HepG2 (cell line): ENCODE measurements around the gene DHRS12. TPM values are rescaled to one million over a fixed set of nuclear protein-coding genes. Genes with fewer than 3 reads are reported as not detected.
A peak's percentile ranks its signal among the peaks of the same experiment; 100 is the strongest.

Experiments used
- CREB1 ChIP-seq, 2 experiments: fragments of 450-650 bp in 1 of 2; IDR thresholded peaks; 2 replicates each; pipeline ENCODE4 v1.6.1; 2016 to 2017; ENCODE audit warnings: control low read depth in 1 of 2, mild to moderate bottlenecking in 1 of 2, missing compliant biosample characterization in 1 of 2, missing genetic modification characterization in 1 of 2
- FOXP1 ChIP-seq, 2 experiments: fragments of 450-650 bp in 1 of 2; IDR thresholded peaks; 2 replicates each; pipeline ENCODE4 v1.6.1; 2017 to 2018; ENCODE audit warnings: antibody characterized with exemption in 1 of 2
- ISX ChIP-seq: sonication (generic); formaldehyde crosslinking; conservative IDR thresholded peaks from 2 replicates; pipeline ENCODE4 v1.5.0; 2020; ENCODE audit warnings: missing genetic modification reagents
- MXI1 ChIP-seq: IDR thresholded peaks from 3 replicates; pipeline ENCODE4 v1.6.1; 2012; ENCODE audit warnings: low read depth, low read length, inconsistent platforms, borderline replicate concordance
- NFATC3 ChIP-seq: sonication (generic); formaldehyde crosslinking; IDR thresholded peaks from 2 replicates; pipeline ENCODE4 v1.5.1; 2020; ENCODE audit warnings: mild to moderate bottlenecking, missing genetic modification reagents
- NFE2L2 ChIP-seq: fragments of 150-350 bp; IDR thresholded peaks from 2 replicates; pipeline ENCODE4 v1.6.1; 2014; ENCODE audit warnings: low read length
- PHF20 ChIP-seq: sonication (generic); formaldehyde crosslinking; IDR thresholded peaks from 2 replicates; pipeline ENCODE4 v1.5.0; 2020; ENCODE audit warnings: mild to moderate bottlenecking, missing genetic modification reagents
- RARA ChIP-seq: IDR thresholded peaks from 2 replicates; pipeline ENCODE4 v1.6.1; 2016; ENCODE audit warnings: missing genetic modification reagents, missing compliant biosample characterization
- SUZ12 ChIP-seq: fragments of 150-350 bp; IDR thresholded peaks from 2 replicates; pipeline ENCODE4 v1.6.1; 2014; ENCODE audit warnings: low read depth, low read length
- YY1 ChIP-seq: IDR thresholded peaks from 2 replicates; pipeline ENCODE4 v1.6.1; 2011; ENCODE audit warnings: low read length, low read depth, moderate library complexity, mild to moderate bottlenecking; ENCODE audit not compliant: insufficient read depth, insufficient replicate concordance
- ZFP36L2 ChIP-seq: sonication (generic); formaldehyde crosslinking; IDR thresholded peaks from 2 replicates; pipeline ENCODE4 v1.4.0; 2020; ENCODE audit warnings: missing genetic modification reagents
- ZFY ChIP-seq: sonication (generic); formaldehyde crosslinking; IDR thresholded peaks from 2 replicates; pipeline ENCODE4 v1.4.0; 2020; ENCODE audit warnings: missing genetic modification reagents
- ZNF205 ChIP-seq: IDR thresholded peaks from 2 replicates; pipeline ENCODE4 v1.6.1; 2018; ENCODE audit warnings: missing biosample characterization, missing genetic modification reagents
- ZNF207 ChIP-seq: fragments of 450-650 bp; IDR thresholded peaks from 2 replicates; pipeline ENCODE4 v1.6.1; 2016; ENCODE audit warnings: antibody characterized with exemption, borderline replicate concordance
- ZNF326 ChIP-seq: sonication (generic); formaldehyde crosslinking; IDR thresholded peaks from 2 replicates; pipeline ENCODE4 v1.4.0; 2020; ENCODE audit warnings: missing genetic modification reagents, borderline replicate concordance
- ZNF329 ChIP-seq: sonication (generic); formaldehyde crosslinking; IDR thresholded peaks from 2 replicates; pipeline ENCODE4 v1.9.0; 2021; ENCODE audit warnings: low read depth, mild to moderate bottlenecking, missing genetic modification reagents
- ZNF761 ChIP-seq: sonication (generic); formaldehyde crosslinking; conservative IDR thresholded peaks from 2 replicates; pipeline ENCODE4 v1.4.0; 2020; ENCODE audit warnings: mild to moderate bottlenecking, missing genetic modification reagents
- ZNF788 ChIP-seq: sonication (generic); formaldehyde crosslinking; IDR thresholded peaks from 2 replicates; pipeline ENCODE4 v1.5.0; 2020; ENCODE audit warnings: mild to moderate bottlenecking, missing genetic modification reagents, borderline replicate concordance
- polyA plus RNA-seq, 8 experiments: library from polyadenylated mRNA; depleted of rRNA in 3 of 8; stranded (reverse) in 7 of 8; unstranded in 1 of 8; fragments of >200 nt; fragmentation: Illumina TruSeq in 4 of 8; extraction: Trizol in 4 of 8; gene quantifications; 2 replicates each; pipeline versions ENCODE4 v1.2.1 to v1.2.3, GENCODE V29; 2011 to 2016; ENCODE audit warnings: low read depth in 4 of 8, missing spikeins in 1 of 8, mixed read lengths in 1 of 8; ENCODE audit not compliant: insufficient read depth in 1 of 8
- total RNA-seq, 5 experiments: library from RNA; depleted of rRNA; stranded (reverse); fragments of >200 nt; fragmentation: Illumina TruSeq; extraction: Trizol; gene quantifications; 2 replicates each; pipeline ENCODE4 v1.2.3, GENCODE V29; 2016; ENCODE audit warnings: low read depth in 1 of 5
- TF ChIP-seq, protein P1 (sequence below): sonication (generic); formaldehyde crosslinking; IDR thresholded peaks from 2 replicates; pipeline ENCODE4 v1.9.0; 2021; ENCODE audit warnings: missing genetic modification reagents, mild to moderate bottlenecking, borderline replicate concordance
- TF ChIP-seq, protein P2 (sequence below): fragments of 450-650 bp; IDR thresholded peaks from 2 replicates; pipeline ENCODE4 v1.6.1; 2016
- TF ChIP-seq, protein P3 (sequence below): sonication (generic); formaldehyde crosslinking; IDR thresholded peaks from 2 replicates; pipeline ENCODE4 v1.4.0; 2020; ENCODE audit warnings: missing genetic modification reagents, borderline replicate concordance
- TF ChIP-seq, protein P4 (sequence below): IDR thresholded peaks from 2 replicates; pipeline ENCODE4 v1.6.1; 2016

DHRS12 gene
- total and polyA plus RNA-seq, 2 of the 13 experiments (the other 11 are each of a cell fraction or from before 2014, with no cell fraction given): 7.2 to 8.4 TPM

DNA sequence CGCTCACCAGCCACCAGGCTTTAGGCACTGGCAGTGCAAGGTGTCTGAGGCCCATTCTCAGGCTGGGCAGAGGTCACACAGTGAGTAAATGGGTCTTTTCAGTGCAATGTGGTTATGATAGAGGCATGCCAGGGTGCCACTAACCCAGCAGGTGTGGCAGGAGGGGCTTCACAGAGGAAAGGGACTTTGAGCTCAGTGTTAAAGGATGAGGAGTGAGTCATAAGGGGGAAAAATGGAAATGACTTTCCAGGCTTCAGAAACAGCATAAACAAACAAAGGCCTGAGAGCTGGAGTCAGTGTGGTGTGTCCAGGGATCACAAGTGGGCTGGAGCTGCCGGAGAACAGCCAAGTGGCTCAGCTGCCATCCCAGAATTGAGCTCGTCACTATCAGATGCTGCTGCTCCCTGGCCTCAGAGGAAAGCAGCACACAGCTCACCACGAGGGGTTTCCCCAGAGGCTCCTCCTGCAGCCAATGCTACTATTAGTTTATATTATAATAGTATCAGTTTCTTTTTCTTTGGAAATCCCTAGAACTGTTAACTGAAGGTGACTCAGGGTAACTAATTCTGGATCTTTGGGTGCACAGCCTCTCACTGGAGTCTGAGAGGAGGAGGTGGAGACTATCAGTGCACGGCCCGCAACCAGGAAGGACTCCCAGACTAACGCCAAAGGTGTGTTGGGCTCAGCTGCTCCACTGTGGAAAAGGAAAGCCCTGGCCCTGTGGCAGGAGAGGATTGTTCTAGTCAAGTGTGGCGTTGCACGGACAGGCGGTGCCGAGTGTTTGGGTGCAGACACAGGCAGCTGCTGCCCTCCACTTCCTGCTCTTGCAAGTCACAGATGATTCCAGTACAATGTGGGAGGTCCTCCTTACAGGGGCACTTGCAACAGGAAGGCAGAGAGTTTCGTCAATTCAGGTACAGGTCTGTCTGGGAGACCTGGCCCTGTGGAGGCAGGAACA lies 39.5 kb downstream of the DHRS12 start (continued):
- TF ChIP-seq, protein P1, sequence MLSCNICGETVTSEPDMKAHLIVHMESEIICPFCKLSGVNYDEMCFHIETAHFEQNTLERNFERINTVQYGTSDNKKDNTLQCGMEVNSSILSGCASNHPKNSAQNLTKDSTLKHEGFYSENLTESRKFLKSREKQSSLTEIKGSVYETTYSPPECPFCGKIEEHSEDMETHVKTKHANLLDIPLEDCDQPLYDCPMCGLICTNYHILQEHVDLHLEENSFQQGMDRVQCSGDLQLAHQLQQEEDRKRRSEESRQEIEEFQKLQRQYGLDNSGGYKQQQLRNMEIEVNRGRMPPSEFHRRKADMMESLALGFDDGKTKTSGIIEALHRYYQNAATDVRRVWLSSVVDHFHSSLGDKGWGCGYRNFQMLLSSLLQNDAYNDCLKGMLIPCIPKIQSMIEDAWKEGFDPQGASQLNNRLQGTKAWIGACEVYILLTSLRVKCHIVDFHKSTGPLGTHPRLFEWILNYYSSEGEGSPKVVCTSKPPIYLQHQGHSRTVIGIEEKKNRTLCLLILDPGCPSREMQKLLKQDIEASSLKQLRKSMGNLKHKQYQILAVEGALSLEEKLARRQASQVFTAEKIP: no peak
- no peak for TF ChIP-seq ISX (CRISPR knock-in tag)
- TF ChIP-seq PHF20 (CRISPR knock-in tag): no peak; the same call in 1 of the 2 replicates
- TF ChIP-seq FOXP1 (IDR thresholded peaks at IDR 0.05): no peak
- peak; percentile 56; the same call in 1 of the 2 replicates for TF ChIP-seq FOXP1 (CRISPR knock-in tag; IDR thresholded peaks at IDR 0.05)
- 0 out of 2 replicates have a peak, but pooled peaks have one; percentile 29 for TF ChIP-seq ZNF788 (CRISPR knock-in tag)
- peak; percentile 22 for TF ChIP-seq YY1
- TF ChIP-seq, protein P2, sequence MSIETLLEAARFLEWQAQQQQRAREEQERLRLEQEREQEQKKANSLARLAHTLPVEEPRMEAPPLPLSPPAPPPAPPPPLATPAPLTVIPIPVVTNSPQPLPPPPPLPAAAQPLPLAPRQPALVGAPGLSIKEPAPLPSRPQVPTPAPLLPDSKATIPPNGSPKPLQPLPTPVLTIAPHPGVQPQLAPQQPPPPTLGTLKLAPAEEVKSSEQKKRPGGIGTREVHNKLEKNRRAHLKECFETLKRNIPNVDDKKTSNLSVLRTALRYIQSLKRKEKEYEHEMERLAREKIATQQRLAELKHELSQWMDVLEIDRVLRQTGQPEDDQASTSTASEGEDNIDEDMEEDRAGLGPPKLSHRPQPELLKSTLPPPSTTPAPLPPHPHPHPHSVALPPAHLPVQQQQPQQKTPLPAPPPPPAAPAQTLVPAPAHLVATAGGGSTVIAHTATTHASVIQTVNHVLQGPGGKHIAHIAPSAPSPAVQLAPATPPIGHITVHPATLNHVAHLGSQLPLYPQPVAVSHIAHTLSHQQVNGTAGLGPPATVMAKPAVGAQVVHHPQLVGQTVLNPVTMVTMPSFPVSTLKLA: 0 out of 2 replicates have a peak, but pooled peaks have one; percentile 3
- no peak for TF ChIP-seq SUZ12
- TF ChIP-seq RARA (CRISPR knock-in tag): peak; percentile 77
- TF ChIP-seq ZNF207: no peak
- TF ChIP-seq NFATC3: no peak
- no peak for TF ChIP-seq NFE2L2
- TF ChIP-seq, protein P3, sequence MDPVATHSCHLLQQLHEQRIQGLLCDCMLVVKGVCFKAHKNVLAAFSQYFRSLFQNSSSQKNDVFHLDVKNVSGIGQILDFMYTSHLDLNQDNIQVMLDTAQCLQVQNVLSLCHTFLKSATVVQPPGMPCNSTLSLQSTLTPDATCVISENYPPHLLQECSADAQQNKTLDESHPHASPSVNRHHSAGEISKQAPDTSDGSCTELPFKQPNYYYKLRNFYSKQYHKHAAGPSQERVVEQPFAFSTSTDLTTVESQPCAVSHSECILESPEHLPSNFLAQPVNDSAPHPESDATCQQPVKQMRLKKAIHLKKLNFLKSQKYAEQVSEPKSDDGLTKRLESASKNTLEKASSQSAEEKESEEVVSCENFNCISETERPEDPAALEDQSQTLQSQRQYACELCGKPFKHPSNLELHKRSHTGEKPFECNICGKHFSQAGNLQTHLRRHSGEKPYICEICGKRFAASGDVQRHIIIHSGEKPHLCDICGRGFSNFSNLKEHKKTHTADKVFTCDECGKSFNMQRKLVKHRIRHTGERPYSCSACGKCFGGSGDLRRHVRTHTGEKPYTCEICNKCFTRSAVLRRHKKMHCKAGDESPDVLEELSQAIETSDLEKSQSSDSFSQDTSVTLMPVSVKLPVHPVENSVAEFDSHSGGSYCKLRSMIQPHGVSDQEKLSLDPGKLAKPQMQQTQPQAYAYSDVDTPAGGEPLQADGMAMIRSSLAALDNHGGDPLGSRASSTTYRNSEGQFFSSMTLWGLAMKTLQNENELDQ (CRISPR knock-in tag): no peak
- peak; percentile 36; the same call in 1 of the 2 replicates for TF ChIP-seq ZFY (CRISPR knock-in tag)
- TF ChIP-seq ZNF205 (CRISPR knock-in tag): peak; percentile 99
- TF ChIP-seq ZNF326 (CRISPR knock-in tag): no peak
- no peak for TF ChIP-seq ZNF329 (CRISPR knock-in tag)
- no peak for TF ChIP-seq ZFP36L2 (CRISPR knock-in tag)
- TF ChIP-seq CREB1 (IDR thresholded peaks at IDR 0.05): peak; percentile 35; the same call in 1 of the 2 replicates
- no peak; the same call in 1 of the 2 replicates for TF ChIP-seq CREB1 (CRISPR knock-in tag; IDR thresholded peaks at IDR 0.05)
- peak; percentile 36; the same call in 1 of the 3 replicates for TF ChIP-seq MXI1
- TF ChIP-seq ZNF761 (CRISPR knock-in tag): 0 out of 2 replicates have a peak, but pooled peaks have one; percentile 37
- TF ChIP-seq, protein P4, sequence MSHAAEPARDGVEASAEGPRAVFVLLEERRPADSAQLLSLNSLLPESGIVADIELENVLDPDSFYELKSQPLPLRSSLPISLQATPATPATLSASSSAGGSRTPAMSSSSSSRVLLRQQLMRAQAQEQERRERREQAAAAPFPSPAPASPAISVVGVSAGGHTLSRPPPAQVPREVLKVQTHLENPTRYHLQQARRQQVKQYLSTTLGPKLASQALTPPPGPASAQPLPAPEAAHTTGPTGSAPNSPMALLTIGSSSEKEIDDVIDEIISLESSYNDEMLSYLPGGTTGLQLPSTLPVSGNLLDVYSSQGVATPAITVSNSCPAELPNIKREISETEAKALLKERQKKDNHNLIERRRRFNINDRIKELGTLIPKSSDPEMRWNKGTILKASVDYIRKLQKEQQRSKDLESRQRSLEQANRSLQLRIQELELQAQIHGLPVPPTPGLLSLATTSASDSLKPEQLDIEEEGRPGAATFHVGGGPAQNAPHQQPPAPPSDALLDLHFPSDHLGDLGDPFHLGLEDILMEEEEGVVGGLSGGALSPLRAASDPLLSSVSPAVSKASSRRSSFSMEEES (CRISPR knock-in tag): peak; percentile 28; the same call in 1 of the 2 replicates
